Naive thymus-derived CD4-positive, alpha-beta T cell (primary cell): ENCODE data around the gene STX16. TPM values are rescaled to one million over a fixed set of nuclear protein-coding genes. Genes with fewer than 3 reads are reported as not detected.

Source experiments
- ATAC-seq: fragments of 150-1000 bp; cut with Tn5 transposase; 2 replicates; pipeline ENCODE4 v1.10.0; 2021; ENCODE audit warnings: mild to moderate bottlenecking, moderate library complexity
- CTCF ChIA-PET: fragments of 350-600 bp; sonication (Branson Sonifier 250); formaldehyde crosslinking; loops from one replicate; lab custom pipeline; 2021; ENCODE audit warnings: antibody characterized with exemption; lab: Charles Lee
- POLR2A ChIA-PET: fragments of 350-600 bp; sonication (Branson Sonifier 250); formaldehyde crosslinking; loops from one replicate; lab custom pipeline; 2021; ENCODE audit warnings: antibody characterized with exemption, inconsistent platforms; lab: Charles Lee
- DNase-seq, 9 donors: peaks; one replicate each; pipeline versions ENCODE4 v3.0.0 to v3.0.0-alpha.2; 2020 to 2022; ENCODE audit warnings: mixed read lengths in 1 of 9
- H3K27ac ChIP-seq: one replicate; pipeline ENCODE4 v1.7.0; 2013; ENCODE audit warnings: mild to moderate bottlenecking, low read depth, low read length, moderate library complexity
- H3K27me3 ChIP-seq, 2 donors: one replicate each; pipeline ENCODE4 v1.7.0; 2013; ENCODE audit warnings: low read length in 2 of 2, mild to moderate bottlenecking in 2 of 2, moderate library complexity in 2 of 2; ENCODE audit not compliant: control insufficient read depth in 2 of 2, insufficient read depth in 2 of 2
- H3K36me3 ChIP-seq, 3 experiments: 1 replicate in 2 of 3; 2 replicates in 1 of 3; pipeline ENCODE4 v1.7.0; 2013; ENCODE audit warnings: low read length in 3 of 3, mild to moderate bottlenecking in 3 of 3, moderate library complexity in 1 of 3; ENCODE audit not compliant: insufficient read depth in 3 of 3, control insufficient read depth in 2 of 3
- H3K4me1 ChIP-seq, 2 donors: one replicate each; pipeline ENCODE4 v1.7.0; 2013; ENCODE audit warnings: low read length in 2 of 2, mild to moderate bottlenecking in 2 of 2, moderate library complexity in 1 of 2; ENCODE audit not compliant: control insufficient read depth in 2 of 2, insufficient read depth in 2 of 2
- H3K4me3 ChIP-seq: 2 replicates; pipeline ENCODE4 v1.7.0; 2013; ENCODE audit warnings: mild to moderate bottlenecking, low read length
- H3K9me3 ChIP-seq, 3 experiments: 1 replicate in 2 of 3; 2 replicates in 1 of 3; pipeline ENCODE4 v1.7.0; 2013; ENCODE audit warnings: low read length in 3 of 3; ENCODE audit not compliant: control insufficient read depth in 2 of 3
- H3K27ac Mint-ChIP-seq, 9 donors: one replicate each; pipeline ENCODE4 v1.8.0; 2020 to 2022; ENCODE audit warnings: mixed read lengths in 9 of 9, mild to moderate bottlenecking in 8 of 9, moderate library complexity in 5 of 9, inconsistent platforms in 2 of 9
- H3K27me3 Mint-ChIP-seq, 5 donors: one replicate each; pipeline ENCODE4 v1.8.0; 2021 to 2022; ENCODE audit warnings: mixed read lengths in 5 of 5, mild to moderate bottlenecking in 1 of 5
- H3K36me3 Mint-ChIP-seq, 5 donors: one replicate each; pipeline ENCODE4 v1.8.0; 2020 to 2022; ENCODE audit warnings: mixed read lengths in 5 of 5, mild to moderate bottlenecking in 3 of 5, inconsistent platforms in 1 of 5
- H3K4me1 Mint-ChIP-seq, 7 donors: one replicate each; pipeline ENCODE4 v1.8.0; 2020 to 2022; ENCODE audit warnings: mixed read lengths in 7 of 7, mild to moderate bottlenecking in 3 of 7, inconsistent platforms in 1 of 7
- H3K4me3 Mint-ChIP-seq, 10 donors: one replicate each; pipeline ENCODE4 v1.8.0; 2020 to 2022; ENCODE audit warnings: mild to moderate bottlenecking in 10 of 10, mixed read lengths in 10 of 10, moderate library complexity in 6 of 10, inconsistent platforms in 2 of 10
- H3K9me3 Mint-ChIP-seq, 11 donors: one replicate each; pipeline ENCODE4 v1.8.0; 2020 to 2022; ENCODE audit warnings: mixed read lengths in 11 of 11, mild to moderate bottlenecking in 4 of 11, inconsistent platforms in 1 of 11, moderate library complexity in 1 of 11
- intact Hi-C, 2 donors: fragments of 100-400 bp; cut with micrococcal nuclease; formaldehyde crosslinking; loops; one replicate each; pipeline ENCODE4 v1.15.1; 2023
- polyA plus RNA-seq, 2 donors: library from polyadenylated mRNA; unstranded; fragments of 300-500 nt; fragmentation: Illumina TruSeq; gene quantifications; one replicate each; pipeline ENCODE4 v1.2.3, GENCODE V29; 2021
- total RNA-seq, 6 experiments: library from RNA in 5 of 6; stranded (reverse) in 5 of 6; gene quantifications; 1 replicate in 5 of 6; 2 replicates in 1 of 6; pipeline ENCODE4 v1.2.3 and lab custom pipeline; 2021 to 2026

Gene STX16, protein sequence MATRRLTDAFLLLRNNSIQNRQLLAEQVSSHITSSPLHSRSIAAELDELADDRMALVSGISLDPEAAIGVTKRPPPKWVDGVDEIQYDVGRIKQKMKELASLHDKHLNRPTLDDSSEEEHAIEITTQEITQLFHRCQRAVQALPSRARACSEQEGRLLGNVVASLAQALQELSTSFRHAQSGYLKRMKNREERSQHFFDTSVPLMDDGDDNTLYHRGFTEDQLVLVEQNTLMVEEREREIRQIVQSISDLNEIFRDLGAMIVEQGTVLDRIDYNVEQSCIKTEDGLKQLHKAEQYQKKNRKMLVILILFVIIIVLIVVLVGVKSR
- total RNA-seq: 100 to 1,000 TPM; 173 to 225 (median 189) TPM
- 10 to 100 TPM; 32.0 to 37.2 TPM for polyA plus RNA-seq
- total RNA-seq (lab: John Stamatoyannopoulos, UW): 57.6 reads per million, percentile 74 among the genes with 10 or more reads in this experiment

GRCh38 chr20:58650776-58651558 lies at the start of gene STX16:
Gene STX16 (plus strand): TSS chr20:58651283. CDS start chr20:58652007, 724 bp downstream.
- Histone ChIP-seq H3K27me3 (no peaks in the 10 kb centered on the region), H3K36me3 (peaks cover 0 to 13% (median 0%) of the 10 kb centered on the region in 3 experiments), H3K27ac (peak within 1 kb of the TSS; percentile 93), H3K9me3 (no peaks in the 10 kb centered on the region), H3K4me1 (peaks cover 24 to 32% of the 10 kb centered on the region in 2 donors), H3K4me3 (peak within 1 kb of the TSS; percentile 94)
- ChIA-PET CTCF (interaction anchor here (0.6 to 2.4 kb wide), 16 partner anchors 9 to 1057 kb away, joined by 3 to 27 read pairs (median 4); partner anchors contain the start of gene GNAS), POLR2A (interaction anchor here (0.7 to 7.4 kb wide), 22 partner anchors 11 to 1031 kb away, joined by 3 to 99 read pairs (median 4); partner anchors contain the start of genes ATP5F1E, GNAS-AS1, NPEPL1 and VAPB)
- Mint-ChIP-seq H3K4me3 (peak within 1 kb of the TSS; percentile 94 to 100 (median 98)), H3K27ac (peak within 1 kb of the TSS; percentile 97 to 100 (median 99)), H3K9me3 (no peaks in the 10 kb centered on the region), H3K4me1 (peaks cover 14 to 35% (median 28%) of the 10 kb centered on the region in 7 donors), H3K27me3 (peaks cover 0 to 4% (median 0%) of the 10 kb centered on the region in 5 donors), H3K36me3 (peaks cover 0 to 14% (median 3%) of the 10 kb centered on the region in 5 donors)
- intact Hi-C loops: loop anchor here (1.0 to 10.0 kb wide), 15 partner anchors 41 to 1256 kb away; partner anchors contain the start of genes GNAS (in 2 of the 2), NPEPL1 (in 2 of the 2), ATP5F1E (in 1 of the 2) and NELFCD (in 1 of the 2)
- ATAC-seq (peak; percentile 83), DNase-seq (peak; percentile 76 to 87 (median 84))

DNA sequence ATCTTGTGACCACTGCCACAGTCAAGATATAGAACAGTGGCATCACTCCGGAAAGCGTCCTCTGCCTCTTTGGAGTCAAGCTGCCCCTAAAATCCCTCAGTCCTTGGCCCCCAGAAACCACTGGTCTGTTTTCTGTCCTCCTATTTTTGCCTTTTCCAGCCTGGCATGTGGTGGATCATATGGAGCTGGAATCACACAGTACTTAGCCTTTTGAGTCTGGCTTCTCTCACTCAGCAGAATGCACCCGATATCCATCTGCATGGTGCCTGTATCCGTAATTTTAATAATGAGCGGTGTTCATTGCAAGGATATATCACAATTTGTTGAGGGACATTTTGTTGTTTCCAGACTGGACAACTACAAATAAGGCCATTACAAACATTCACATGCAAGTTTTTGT lies 49.0 kb upstream of the STX16 start:
- no peaks in the 10 kb centered on the region for H3K9me3 Mint-ChIP-seq
- DNase-seq: no peak
- H3K27me3 ChIP-seq: no peaks in the 10 kb centered on the region
- no peaks in the 10 kb centered on the region for H3K4me1 ChIP-seq
- ChIA-PET CTCF (no interaction called here), POLR2A (no interaction called here)
- no peak overlapping the region for H3K4me3 ChIP-seq
- no peak overlapping the region for H3K27ac ChIP-seq
- no peak for ATAC-seq
- H3K36me3 ChIP-seq: no peaks in the 10 kb centered on the region
- no peak overlapping the region for H3K4me3 Mint-ChIP-seq
- H3K4me1 Mint-ChIP-seq: peaks cover 0 to 5% (median 0%) of the 10 kb centered on the region in 7 donors
- intact Hi-C loops: no loop called here
- H3K27me3 Mint-ChIP-seq: no peaks in the 10 kb centered on the region
- H3K36me3 Mint-ChIP-seq: no peaks in the 10 kb centered on the region
- H3K27ac Mint-ChIP-seq: no peak overlapping the region
- no peaks in the 10 kb centered on the region for H3K9me3 ChIP-seq

DNA sequence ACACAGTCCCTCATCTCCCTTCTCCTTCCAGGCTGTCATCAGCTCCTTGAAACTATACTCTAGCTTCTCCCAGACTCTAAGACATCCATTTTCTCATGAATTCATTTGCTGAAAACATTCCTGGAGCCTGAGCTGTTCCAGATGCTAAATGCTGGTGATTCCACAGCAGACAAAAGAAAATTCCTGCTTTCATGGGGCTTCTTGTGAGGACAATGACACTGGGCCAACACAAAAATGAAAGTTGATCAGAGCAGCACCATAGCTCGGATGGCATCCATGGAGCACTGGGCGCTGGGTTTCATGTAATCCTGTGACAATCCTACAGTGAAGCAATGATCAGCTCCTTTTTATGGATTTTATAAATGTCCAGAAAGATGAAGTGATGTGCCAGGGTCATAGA lies 47.4 kb upstream of the STX16 start:
- CTCF ChIA-PET: no interaction called here
- DNase-seq (no peak), ATAC-seq (no peak)
- intact Hi-C loops: no loop called here
- no peaks in the 10 kb centered on the region for H3K4me1 ChIP-seq
- no peaks in the 10 kb centered on the region for H3K27me3 ChIP-seq
- no peaks in the 10 kb centered on the region for H3K36me3 ChIP-seq
- no peak overlapping the region for H3K4me3 ChIP-seq
- Mint-ChIP-seq H3K4me1 (peaks cover 0 to 1% (median 0%) of the 10 kb centered on the region in 7 donors), H3K4me3 (no peak overlapping the region), H3K27ac (no peak overlapping the region), H3K9me3 (no peaks in the 10 kb centered on the region), H3K36me3 (no peaks in the 10 kb centered on the region), H3K27me3 (no peaks in the 10 kb centered on the region)
- POLR2A ChIA-PET: no interaction called here
- H3K9me3 ChIP-seq: no peaks in the 10 kb centered on the region
- no peak overlapping the region for H3K27ac ChIP-seq

DNA sequence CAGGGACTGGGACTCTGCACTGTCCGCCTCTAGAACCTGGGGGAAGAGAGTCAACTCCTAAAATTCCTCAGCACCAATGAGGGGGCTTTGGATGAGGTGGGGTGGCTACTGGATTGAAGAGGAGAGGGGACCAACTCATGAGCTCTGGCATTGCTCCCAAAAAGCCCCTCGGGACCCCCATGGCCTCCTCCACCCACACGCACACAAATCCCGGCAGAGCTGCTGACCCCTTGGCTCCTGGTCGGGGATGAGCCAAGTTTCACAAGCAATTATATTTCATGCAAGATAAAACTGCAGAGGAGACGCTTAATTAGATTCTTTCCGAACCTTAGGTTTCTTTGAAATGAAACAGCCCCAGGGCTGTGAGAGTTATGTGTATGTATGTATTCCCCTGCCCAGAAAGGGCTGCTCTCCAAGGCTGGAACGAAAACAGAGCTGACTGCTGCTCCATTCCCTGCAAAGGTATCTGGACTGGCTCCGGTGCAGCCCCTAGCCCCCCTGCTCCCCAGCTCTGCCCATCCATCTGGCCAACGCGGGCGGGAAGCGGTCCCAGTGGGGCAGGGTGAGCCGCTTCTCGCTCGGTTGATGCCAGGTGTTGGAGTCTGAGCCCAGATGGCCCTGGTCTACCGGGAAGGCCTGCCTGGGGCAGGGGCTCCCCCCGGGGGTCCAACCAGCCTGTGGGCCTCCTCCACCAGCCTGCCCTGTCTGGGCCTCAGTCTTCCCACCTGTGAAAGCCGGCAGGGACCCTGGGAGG lies 46.8 kb upstream of the STX16 start:
- intact Hi-C loops: no loop called here
- H3K27ac ChIP-seq: no peak overlapping the region
- no peak for ATAC-seq
- Mint-ChIP-seq H3K27ac (no peak overlapping the region), H3K9me3 (no peaks in the 10 kb centered on the region), H3K4me3 (no peak overlapping the region), H3K4me1 (no peaks in the 10 kb centered on the region), H3K36me3 (no peaks in the 10 kb centered on the region), H3K27me3 (no peaks in the 10 kb centered on the region)
- H3K4me1 ChIP-seq: no peaks in the 10 kb centered on the region
- ChIA-PET CTCF (no interaction called here), POLR2A (no interaction called here)
- no peaks in the 10 kb centered on the region for H3K9me3 ChIP-seq
- no peak overlapping the region for H3K4me3 ChIP-seq
- DNase-seq: no peak
- no peaks in the 10 kb centered on the region for H3K27me3 ChIP-seq
- no peaks in the 10 kb centered on the region for H3K36me3 ChIP-seq

DNA sequence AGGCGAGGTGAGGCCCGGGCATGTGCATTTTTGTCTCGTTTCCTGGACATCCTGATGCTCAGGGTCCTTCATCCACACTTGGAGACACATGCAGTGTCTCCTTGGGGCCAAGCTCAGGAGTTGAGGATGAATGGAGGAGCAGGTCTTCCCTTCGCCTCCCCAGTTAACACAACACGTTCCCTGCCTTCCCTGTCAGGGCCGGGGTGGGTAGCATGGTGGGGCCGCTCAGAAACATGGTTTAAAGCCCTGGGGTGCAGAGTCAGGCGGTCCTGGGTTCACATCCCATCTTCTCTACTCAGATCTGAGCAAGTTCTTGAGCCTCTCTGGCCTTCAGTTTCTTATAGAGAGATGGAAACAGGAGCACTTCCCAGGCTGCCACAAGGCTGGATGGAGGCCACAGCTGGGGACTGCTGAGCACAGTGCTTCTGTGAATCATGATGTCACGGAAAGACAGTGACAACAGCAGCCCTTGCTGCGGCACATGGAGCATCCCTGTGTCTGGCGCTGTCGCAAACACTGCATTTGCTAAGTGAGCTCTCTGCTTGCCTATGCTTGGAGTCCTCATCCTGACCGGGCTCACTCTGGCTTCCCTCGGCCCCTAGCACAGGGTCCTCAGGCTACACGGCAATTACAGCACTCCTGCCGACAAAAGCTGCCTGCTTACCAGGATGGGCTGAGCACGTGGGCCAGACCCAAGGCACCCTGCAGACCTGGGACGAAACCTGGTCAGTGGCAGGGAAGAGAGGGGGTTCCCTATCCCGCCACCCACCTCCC lies 45.6 kb upstream of the STX16 start:
- H3K4me1 Mint-ChIP-seq: no peaks in the 10 kb centered on the region
- intact Hi-C loops: no loop called here
- H3K9me3 ChIP-seq: no peaks in the 10 kb centered on the region

GRCh38 chr20:58606184-58606583 lies 44.9 kb upstream of the STX16 start:
- H3K27ac Mint-ChIP-seq: no peak overlapping the region
- no peaks in the 10 kb centered on the region for H3K36me3 Mint-ChIP-seq

More for the DNA sequence above, 45.6 kb upstream of the STX16 start:
- H3K27me3 Mint-ChIP-seq: no peaks in the 10 kb centered on the region
- Histone ChIP-seq H3K27me3 (no peaks in the 10 kb centered on the region), H3K4me1 (no peaks in the 10 kb centered on the region), H3K27ac (no peak overlapping the region), H3K4me3 (no peak overlapping the region), H3K36me3 (no peaks in the 10 kb centered on the region)
- ATAC-seq: no peak
- DNase-seq: no peak
- ChIA-PET POLR2A (no interaction called here), CTCF (no interaction called here)
- H3K27ac Mint-ChIP-seq: no peak overlapping the region
- H3K4me3 Mint-ChIP-seq: no peak overlapping the region
- H3K36me3 Mint-ChIP-seq: no peaks in the 10 kb centered on the region
- H3K9me3 Mint-ChIP-seq: no peaks in the 10 kb centered on the region

More at GRCh38 chr20:58606184-58606583, 44.9 kb upstream of the STX16 start:
- Histone ChIP-seq H3K27ac (no peak overlapping the region), H3K4me3 (no peak overlapping the region), H3K36me3 (no peaks in the 10 kb centered on the region), H3K9me3 (no peaks in the 10 kb centered on the region), H3K4me1 (no peaks in the 10 kb centered on the region), H3K27me3 (no peaks in the 10 kb centered on the region)
- DNase-seq (no peak), ATAC-seq (no peak)
- ChIA-PET CTCF (no interaction called here), POLR2A (no interaction called here)
- intact Hi-C loops: no loop called here
- H3K9me3 Mint-ChIP-seq: peaks cover 0 to 1% (median 0%) of the 10 kb centered on the region in 11 donors
- H3K27me3 Mint-ChIP-seq: no peaks in the 10 kb centered on the region
- peaks cover 0 to 2% (median 0%) of the 10 kb centered on the region in 7 donors for H3K4me1 Mint-ChIP-seq
- H3K4me3 Mint-ChIP-seq: no peak overlapping the region
